H1 (cell line): Measurements from ENCODE around the gene NHSL2. TPM values are rescaled to one million over a fixed set of nuclear protein-coding genes. Genes with fewer than 3 reads are reported as not detected.

Source experiments
- CTCF ChIA-PET: fragments of 300-600 bp; sonication (Branson Sonifier 250); formaldehyde crosslinking; loops from one replicate; lab custom pipeline; 2021; ENCODE audit not compliant: partially characterized antibody; lab: Charles Lee
- POLR2A ChIA-PET: fragments of 300-600 bp; sonication (Branson Sonifier 250); formaldehyde crosslinking; loops from one replicate; lab custom pipeline; 2021; ENCODE audit warnings: inconsistent platforms; ENCODE audit not compliant: partially characterized antibody; lab: Charles Lee
- DNase-seq, 2 experiments: peaks; one replicate each; pipeline versions ENCODE4 v3.0.0 to v3.0.0-alpha.2; 2010 to 2022; ENCODE audit warnings: low spot score in 2 of 2, low read depth in 1 of 2, mixed read lengths in 1 of 2
- FAIRE-seq: peaks from 2 replicates; lab custom pipeline; 2011; peaks lifted over from hg19 to GRCh38; lab: Jason Lieb, UNC
- H2AFZ ChIP-seq: 2 replicates; pipeline ENCODE4 v1.8.1; 2012; ENCODE audit warnings: low read length, inconsistent platforms
- H2AK5ac ChIP-seq: 2 replicates; pipeline ENCODE4 v1.6.1; 2013; ENCODE audit warnings: low read depth, low read length
- H2BK120ac ChIP-seq: replicated peaks from 2 replicates; pipeline ENCODE3; 2013; ENCODE audit warnings: low read depth, low read length, inconsistent platforms
- H2BK12ac ChIP-seq: 2 replicates; pipeline ENCODE4 v1.6.1; 2013; ENCODE audit warnings: low read depth, low read length
- H2BK15ac ChIP-seq: 2 replicates; pipeline ENCODE4 v1.6.1; 2013; ENCODE audit warnings: low read length
- H2BK20ac ChIP-seq: 2 replicates; pipeline ENCODE4 v1.6.1; 2013; ENCODE audit warnings: low read length
- H2BK5ac ChIP-seq: 2 replicates; pipeline ENCODE4 v1.6.1; 2013; ENCODE audit warnings: low read depth, low read length
- H3K14ac ChIP-seq: 2 replicates; pipeline ENCODE4 v1.6.1; 2013; ENCODE audit warnings: inconsistent platforms; ENCODE audit not compliant: insufficient read length
- H3K18ac ChIP-seq: 2 replicates; pipeline ENCODE4 v1.6.1; 2013; ENCODE audit warnings: low read length; ENCODE audit errors: extremely low read depth
- H3K23ac ChIP-seq: 2 replicates; pipeline ENCODE4 v1.6.1; 2013; ENCODE audit warnings: inconsistent platforms; ENCODE audit not compliant: insufficient read length
- H3K23me2 ChIP-seq: 2 replicates; pipeline ENCODE4 v1.6.1; 2013; ENCODE audit warnings: low read depth, low read length
- H3K27ac ChIP-seq: 2 replicates; pipeline ENCODE4 v1.6.1; 2011; ENCODE audit warnings: low read depth, low read length, inconsistent platforms
- H3K27me3 ChIP-seq, 4 experiments: replicated peaks in 1 of 4; 1 replicate in 1 of 4; 2 replicates in 3 of 4; pipeline versions ENCODE4 v1.6.1 to v1.8.1; 2011 to 2013; ENCODE audit warnings: low read length in 3 of 4, mild to moderate bottlenecking in 3 of 4, inconsistent platforms in 2 of 4, mixed read lengths in 2 of 4, moderate library complexity in 1 of 4; ENCODE audit not compliant: control insufficient read depth in 3 of 4, insufficient read depth in 3 of 4; ENCODE audit errors: extremely low read depth in 1 of 4
- H3K36me3 ChIP-seq, 4 experiments: 2 replicates each; pipeline versions ENCODE4 v1.6.1 to v1.8.1; 2011 to 2013; ENCODE audit warnings: mild to moderate bottlenecking in 4 of 4, low read length in 3 of 4, moderate library complexity in 2 of 4, control low read depth in 1 of 4, inconsistent platforms in 1 of 4; ENCODE audit not compliant: insufficient read depth in 4 of 4, control insufficient read depth in 2 of 4
- H3K4ac ChIP-seq: replicated peaks from 2 replicates; pipeline ENCODE3; 2013; ENCODE audit warnings: low read length, low read depth, mixed read lengths, inconsistent platforms; ENCODE audit not compliant: insufficient read length
- H3K4me1 ChIP-seq, 4 experiments: replicated peaks in 1 of 4; 1 replicate in 1 of 4; 2 replicates in 3 of 4; pipeline versions ENCODE4 v1.6.1 to v1.8.1; 2011 to 2013; ENCODE audit warnings: low read length in 3 of 4, inconsistent platforms in 2 of 4, mixed read lengths in 1 of 4; ENCODE audit not compliant: insufficient read depth in 4 of 4, control insufficient read depth in 3 of 4
- H3K4me2 ChIP-seq, 2 experiments: 2 replicates each; pipeline versions ENCODE4 v1.6.1 to v1.8.1; 2011 to 2013; ENCODE audit warnings: low read depth in 2 of 2, low read length in 2 of 2, control low read depth in 1 of 2, inconsistent platforms in 1 of 2, mild to moderate bottlenecking in 1 of 2; ENCODE audit not compliant: insufficient read depth in 1 of 2
- H3K4me3 ChIP-seq, 4 experiments: fragments of 200-600, 300-600 bp in 1 of 4; sonication (generic), shearing (Covaris generic), sonication (Bioruptor Twin) in 1 of 4; 2 replicates each; pipeline versions ENCODE4 v1.5.1 to v1.8.1; 2011 to 2016; ENCODE audit warnings: low read length in 4 of 4, low read depth in 3 of 4, control low read depth in 2 of 4, inconsistent platforms in 2 of 4, mild to moderate bottlenecking in 2 of 4, mixed read lengths in 1 of 4, moderate library complexity in 1 of 4; ENCODE audit not compliant: insufficient read depth in 2 of 4; ENCODE audit errors: extremely low read depth in 1 of 4
- H3K56ac ChIP-seq: replicated peaks from 2 replicates; pipeline ENCODE3; 2013; ENCODE audit warnings: low read depth, mild to moderate bottlenecking, mixed read lengths, low read length, inconsistent platforms; ENCODE audit not compliant: insufficient read length
- H3K79me1 ChIP-seq: 2 replicates; pipeline ENCODE4 v1.6.1; 2013; ENCODE audit warnings: low read depth, low read length, control low read depth
- H3K79me2 ChIP-seq, 2 experiments: 2 replicates each; pipeline versions ENCODE4 v1.6.1 to v1.8.1; 2012 to 2013; ENCODE audit warnings: low read length in 2 of 2, mild to moderate bottlenecking in 2 of 2, inconsistent platforms in 1 of 2; ENCODE audit not compliant: insufficient read depth in 2 of 2, control insufficient read depth in 1 of 2
- H3K9ac ChIP-seq, 4 experiments: replicated peaks in 1 of 4; 1 replicate in 1 of 4; 2 replicates in 3 of 4; pipeline versions ENCODE4 v1.6.1 to v1.8.1; 2011 to 2013; ENCODE audit warnings: low read depth in 3 of 4, low read length in 3 of 4, control low read depth in 2 of 4, mild to moderate bottlenecking in 2 of 4, moderate library complexity in 2 of 4, inconsistent platforms in 1 of 4; ENCODE audit errors: extremely low read depth in 1 of 4
- H3K9me3 ChIP-seq, 2 experiments: 2 replicates each; pipeline versions ENCODE4 v1.6.1 to v1.8.1; 2012 to 2013; ENCODE audit warnings: mild to moderate bottlenecking in 2 of 2, moderate library complexity in 2 of 2, control low read depth in 1 of 2, inconsistent platforms in 1 of 2, low read depth in 1 of 2, low read length in 1 of 2, mixed read lengths in 1 of 2; ENCODE audit not compliant: insufficient read depth in 2 of 2
- H4K20me1 ChIP-seq, 2 experiments: replicated peaks in 1 of 2; 2 replicates each; pipeline versions ENCODE3 to v1.8.1; 2011 to 2013; ENCODE audit warnings: inconsistent platforms in 2 of 2, low read length in 2 of 2, mild to moderate bottlenecking in 1 of 2; ENCODE audit not compliant: insufficient read depth in 2 of 2, control insufficient read depth in 1 of 2
- H4K5ac ChIP-seq: 2 replicates; pipeline ENCODE4 v1.6.1; 2013; ENCODE audit warnings: low read length, low read depth, mixed read lengths, inconsistent platforms; ENCODE audit not compliant: insufficient read length
- H4K8ac ChIP-seq: 2 replicates; pipeline ENCODE4 v1.8.0; 2013; ENCODE audit warnings: mild to moderate bottlenecking, moderate library complexity, low read length, inconsistent platforms; ENCODE audit not compliant: insufficient read depth; ENCODE audit errors: extremely low read depth
- H4K91ac ChIP-seq: replicated peaks from 2 replicates; pipeline ENCODE3; 2013; ENCODE audit warnings: low read length, mixed read lengths, inconsistent platforms; ENCODE audit not compliant: insufficient read length
- CTBP2 ChIP-seq: IDR thresholded peaks from 2 replicates; pipeline ENCODE4 v1.7.0; 2011; ENCODE audit warnings: borderline replicate concordance, mild to moderate bottlenecking, moderate library complexity, mixed read lengths, low read length; ENCODE audit not compliant: insufficient read depth, insufficient read length
- GTF2F1 ChIP-seq: IDR thresholded peaks from 2 replicates; pipeline ENCODE4 v1.6.1; 2012; ENCODE audit warnings: low read depth, low read length, improper control_type of control experiment, borderline replicate concordance
- MAFK ChIP-seq: IDR thresholded peaks from 2 replicates; pipeline ENCODE4 v1.6.1; 2012; ENCODE audit warnings: low read depth, mild to moderate bottlenecking, improper control_type of control experiment, low read length
- SIRT6 ChIP-seq: IDR thresholded peaks from one replicate; pipeline ENCODE4 v1.7.1; 2012; ENCODE audit warnings: low read length, inconsistent platforms
- TAF1 ChIP-seq: IDR thresholded peaks from 2 replicates; pipeline ENCODE4 v1.6.1; 2011; ENCODE audit warnings: mild to moderate bottlenecking, low read depth, low read length
- WGBS, 2 experiments: shearing (Covaris generic) in 1 of 2; methylation state at CpG; one replicate each; pipeline versions ENCODE4 v1.1.6 to v1.1.7; 2013 to 2015; ENCODE audit warnings: low lambda C conversion rate in 2 of 2, mixed read lengths in 2 of 2, inconsistent platforms in 1 of 2, low coverage in 1 of 2, missing lambda C conversion rate in 1 of 2; ENCODE audit not compliant: insufficient replicate concordance in 2 of 2, insufficient coverage in 1 of 2, insufficient read length in 1 of 2; ENCODE audit errors: extremely low coverage in 1 of 2, missing lambda C conversion rate in 1 of 2; 5-methylcytosine and 5-hydroxymethylcytosine counted together
- polyA plus RNA-seq, 7 experiments: library from polyadenylated mRNA; depleted of rRNA in 3 of 7; stranded (reverse) in 5 of 7; unstranded in 2 of 7; fragments of >200 nt in 5 of 7; fragments of 200-250 nt in 2 of 7; gene quantifications; 1 replicate in 5 of 7; 2 replicates in 1 of 7; 4 replicates in 1 of 7; pipeline versions ENCODE4 v1.2.1 to v1.2.3, GENCODE V29; 2011 to 2013; ENCODE audit warnings: missing spikeins in 2 of 7, mixed read lengths in 2 of 7
- total RNA-seq: library from RNA; stranded (reverse); fragmentation: NEBNext Ultra II Directional; extraction: Animal tissue kit (Norgen Biotek cat#: 25700); gene quantifications from 2 replicates; pipeline ENCODE4 v1.2.1, GENCODE V29; 2021
- TF ChIP-seq, protein P1 (sequence below): IDR thresholded peaks from 2 replicates; pipeline ENCODE4 v1.6.1; 2011; ENCODE audit warnings: low read length, improper control_type of control experiment

Gene NHSL2
- total and polyA plus RNA-seq, 2 of the 8 experiments (the other 6 are each of a cell fraction or from before 2014, with no cell fraction given) = 3.7 to 7.2 TPM

DNA sequence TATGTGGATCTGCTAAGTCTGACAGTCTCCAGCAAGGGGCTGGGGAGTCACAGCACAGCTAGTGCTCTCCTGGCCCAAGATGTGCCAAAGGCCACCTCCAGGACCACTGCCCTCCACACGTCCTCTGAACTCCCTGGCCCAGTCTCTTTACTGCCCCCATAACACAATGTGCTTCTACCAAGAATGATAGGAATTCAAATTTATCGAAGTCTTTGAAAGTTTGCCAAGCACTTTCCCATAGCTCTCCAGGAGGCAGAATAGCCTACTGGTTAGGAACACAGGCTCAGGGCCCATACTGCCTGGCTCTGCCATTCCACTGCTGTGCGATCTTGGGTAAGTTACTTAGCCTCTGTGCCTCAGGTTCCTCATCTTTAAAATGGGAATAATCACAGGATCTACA lies 86.7 kb downstream of the NHSL2 start:
- WGBS, 2 experiments = 57% methylated on average over 3 of the region's 3 CpGs; no CpG with 5 or more reads in 1 of the 2 experiments
- H3K4me2 ChIP-seq = peak overlapping the region in 1 of 2 experiments; percentile 45; a peak in 2 of 4 replicates
- H4K20me1 ChIP-seq = peaks cover 0 to 3% of the 10 kb centered on the region in 2 experiments
- H3K27ac ChIP-seq = 0 out of 2 replicates have a peak overlapping the region, but pooled peaks have one; percentile 75
- no peak overlapping the region for H4K8ac ChIP-seq
- no peaks in the 10 kb centered on the region for H3K27me3 ChIP-seq
- no peak overlapping the region for H4K91ac ChIP-seq
- H3K4me1 ChIP-seq = peaks cover 4 to 13% (median 12%) of the 10 kb centered on the region in 4 experiments; a peak in 5 of 7 replicates
- no peak overlapping the region for H2BK120ac ChIP-seq
- no peak overlapping the region for H3K14ac ChIP-seq
- no peak overlapping the region for H2AK5ac ChIP-seq
- TF ChIP-seq GTF2F1 = no peak
- TF ChIP-seq, protein P1, sequence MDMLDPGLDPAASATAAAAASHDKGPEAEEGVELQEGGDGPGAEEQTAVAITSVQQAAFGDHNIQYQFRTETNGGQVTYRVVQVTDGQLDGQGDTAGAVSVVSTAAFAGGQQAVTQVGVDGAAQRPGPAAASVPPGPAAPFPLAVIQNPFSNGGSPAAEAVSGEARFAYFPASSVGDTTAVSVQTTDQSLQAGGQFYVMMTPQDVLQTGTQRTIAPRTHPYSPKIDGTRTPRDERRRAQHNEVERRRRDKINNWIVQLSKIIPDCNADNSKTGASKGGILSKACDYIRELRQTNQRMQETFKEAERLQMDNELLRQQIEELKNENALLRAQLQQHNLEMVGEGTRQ = no peak
- TF ChIP-seq SIRT6 = no peak
- 0 out of 2 replicates have a peak, but pooled peaks have one; percentile 21 for TF ChIP-seq TAF1
- peak; percentile 0 for TF ChIP-seq CTBP2
- TF ChIP-seq MAFK = no peak
- TF ChIP-seq, all 59 proteins: peak for 2
- Histone ChIP-seq H3K79me1 (no peaks in the 10 kb centered on the region), H3K9ac (no peak overlapping the region), H2BK12ac (peak overlapping the region; percentile 84; the same call in 1 of the 2 replicates), H2BK15ac (no peak overlapping the region; the same call in 1 of the 2 replicates), H2BK5ac (peak overlapping the region; percentile 85), H3K9me3 (no peaks in the 10 kb centered on the region), H3K23ac (no peak overlapping the region), H2AFZ (no peak overlapping the region), H4K5ac (no peak overlapping the region), H3K36me3 (no peaks in the 10 kb centered on the region), H3K79me2 (peaks cover 0 to 5% of the 10 kb centered on the region in 2 experiments; a peak in 1 of 4 replicates), H3K23me2 (no peaks in the 10 kb centered on the region), H3K18ac (peak overlapping the region; percentile 32), H2BK20ac (peak overlapping the region; percentile 86), H3K4me3 (no peak overlapping the region), H3K4ac (no peak overlapping the region), H3K56ac (no peak overlapping the region)
- FAIRE-seq (no peak), DNase-seq (no peak)
- ChIA-PET CTCF (interaction anchor here (1.0 to 9.5 kb wide), 11 partner anchors 21 to 129 kb away, joined by 3 to 68 read pairs (median 6); partner anchors contain the start of gene NHSL2), POLR2A (interaction anchor here (1.2 to 2.5 kb wide), 4 partner anchors 39 to 87 kb away, joined by 4 to 13 read pairs (median 4); partner anchors contain the start of gene NHSL2)
